IMR-90 (cell line): ENCODE results near the gene KCNT1. TPM values are rescaled to one million over a fixed set of nuclear protein-coding genes. Genes with fewer than 3 reads are reported as not detected.

ENCODE experiments used
- ATAC-seq: fragments of 200-7000 bp; cut with Tn5 transposase; 2 replicates; pipeline ENCODE4 v1.9.1; 2020; ENCODE audit warnings: low read depth, mild to moderate bottlenecking, moderate library complexity
- BruUV-seq: library from RNA; stranded (reverse); fragments of 400-500 nt; replicated peaks from 2 replicates; lab custom pipeline; 2021; lab: Mats Ljungman, UMichigan
- CTCF ChIA-PET: fragments of 300-600 bp; formaldehyde crosslinking; extraction: SDS; loops from one replicate; lab custom pipeline; 2021; ENCODE audit warnings: antibody characterized with exemption; lab: Yijun Ruan, JAX
- POLR2A ChIA-PET: fragments of 300-600 bp; sonication (Branson Sonifier 250); formaldehyde crosslinking; loops from one replicate; lab custom pipeline; 2022; ENCODE audit warnings: antibody characterized with exemption; ENCODE audit not compliant: unreplicated experiment; lab: Charles Lee
- DNase-seq: peaks from one replicate; pipeline ENCODE4 v3.0.0; 2013
- H2AFZ ChIP-seq: replicated peaks from 2 replicates; pipeline ENCODE3; 2013; ENCODE audit warnings: low read length, mild to moderate bottlenecking; ENCODE audit not compliant: poor library complexity
- H2AK5ac ChIP-seq: 2 replicates; pipeline ENCODE4 v1.6.1; 2013; ENCODE audit warnings: low read depth, low read length, inconsistent platforms
- H2AK9ac ChIP-seq: replicated peaks from 2 replicates; pipeline ENCODE3; 2013; ENCODE audit warnings: mild to moderate bottlenecking, low read depth, low read length, moderate library complexity; ENCODE audit not compliant: poor library complexity
- H2BK120ac ChIP-seq: 2 replicates; pipeline ENCODE4 v1.6.1; 2013; ENCODE audit warnings: low read depth, low read length, inconsistent platforms
- H2BK15ac ChIP-seq: 3 replicates; pipeline ENCODE4 v1.6.1; 2013; ENCODE audit warnings: low read depth, low read length, inconsistent platforms
- H2BK20ac ChIP-seq: 2 replicates; pipeline ENCODE4 v1.6.1; 2013; ENCODE audit warnings: low read depth, mild to moderate bottlenecking, inconsistent platforms, low read length, moderate library complexity
- H2BK5ac ChIP-seq: 2 replicates; pipeline ENCODE4 v1.6.1; 2013; ENCODE audit warnings: mild to moderate bottlenecking, low read depth, low read length, inconsistent platforms; ENCODE audit not compliant: poor library complexity, severe bottlenecking
- H3K14ac ChIP-seq: replicated peaks from 2 replicates; pipeline ENCODE4 v1.6.1; 2013; ENCODE audit warnings: low read depth, low read length, inconsistent platforms
- H3K18ac ChIP-seq: 2 replicates; pipeline ENCODE4 v1.6.1; 2013; ENCODE audit warnings: low read depth, low read length, control low read depth
- H3K23ac ChIP-seq: 2 replicates; pipeline ENCODE4 v1.6.1; 2013; ENCODE audit warnings: low read depth, low read length, inconsistent platforms
- H3K27ac ChIP-seq: 2 replicates; pipeline ENCODE4 v1.5.1; 2013; ENCODE audit warnings: mild to moderate bottlenecking, control low read depth, low read length; ENCODE audit not compliant: insufficient read depth
- H3K27me3 ChIP-seq: 2 replicates; pipeline ENCODE4 v1.6.1; 2013; ENCODE audit warnings: low read length; ENCODE audit not compliant: control insufficient read depth, insufficient read depth
- H3K36me3 ChIP-seq: 2 replicates; pipeline ENCODE4 v1.6.1; 2013; ENCODE audit warnings: low read length, mixed read lengths; ENCODE audit not compliant: control insufficient read depth, insufficient read depth
- H3K4ac ChIP-seq: 2 replicates; pipeline ENCODE4 v1.6.1; 2013; ENCODE audit warnings: low read depth, low read length, inconsistent platforms
- H3K4me1 ChIP-seq: 2 replicates; pipeline ENCODE4 v1.6.1; 2013; ENCODE audit warnings: low read length, mixed read lengths; ENCODE audit not compliant: control insufficient read depth, insufficient read depth
- H3K4me2 ChIP-seq: 2 replicates; pipeline ENCODE4 v1.6.1; 2013; ENCODE audit warnings: low read depth, mild to moderate bottlenecking, control low read depth, low read length, moderate library complexity
- H3K4me3 ChIP-seq: 2 replicates; pipeline ENCODE4 v1.5.1; 2013; ENCODE audit warnings: low read depth, mild to moderate bottlenecking, control low read depth, low read length, moderate library complexity; ENCODE audit not compliant: insufficient read depth
- H3K56ac ChIP-seq: 2 replicates; pipeline ENCODE4 v1.6.1; 2013; ENCODE audit warnings: low read length, inconsistent platforms; ENCODE audit not compliant: insufficient read depth; ENCODE audit errors: extremely low read depth
- H3K79me1 ChIP-seq, 2 experiments: 2 replicates each; pipeline ENCODE4 v1.6.1; 2013; ENCODE audit warnings: low read length in 2 of 2, inconsistent platforms in 1 of 2, low read depth in 1 of 2
- H3K9ac ChIP-seq: 2 replicates; pipeline ENCODE4 v1.6.1; 2013; ENCODE audit warnings: low read depth, low read length, control low read depth
- H3K9me1 ChIP-seq: 2 replicates; pipeline ENCODE4 v1.6.1; 2013; ENCODE audit warnings: low read length, inconsistent platforms; ENCODE audit not compliant: insufficient read depth
- H3K9me3 ChIP-seq: 2 replicates; pipeline ENCODE4 v1.6.1; 2013; ENCODE audit warnings: low read length; ENCODE audit not compliant: control insufficient read depth, insufficient read depth
- H4K20me1 ChIP-seq: 2 replicates; pipeline ENCODE4 v1.6.1; 2013; ENCODE audit warnings: low read length, inconsistent platforms; ENCODE audit not compliant: insufficient read depth
- H4K5ac ChIP-seq: 2 replicates; pipeline ENCODE4 v1.6.1; 2013; ENCODE audit warnings: mild to moderate bottlenecking, low read depth, low read length, control low read depth
- H4K8ac ChIP-seq, 2 experiments: 2 replicates each; pipeline ENCODE4 v1.6.1; 2013; ENCODE audit warnings: low read depth in 2 of 2, low read length in 2 of 2, control low read depth in 1 of 2, inconsistent platforms in 1 of 2
- H4K91ac ChIP-seq: 2 replicates; pipeline ENCODE4 v1.6.1; 2013; ENCODE audit warnings: low read depth, low read length, inconsistent platforms; ENCODE audit not compliant: insufficient read depth
- BHLHE40 ChIP-seq: fragments of 150-350 bp; IDR thresholded peaks from 2 replicates; pipeline ENCODE4 v1.6.1; 2016; ENCODE audit warnings: mild to moderate bottlenecking, low read depth, low read length
- CEBPB ChIP-seq: IDR thresholded peaks from 2 replicates; pipeline ENCODE4 v1.6.1; 2012; ENCODE audit warnings: low read depth, low read length, improper control_type of control experiment
- FOS ChIP-seq: fragments of 150-350 bp; IDR thresholded peaks from 2 replicates; pipeline ENCODE4 v1.6.1; 2016; ENCODE audit warnings: low read depth, low read length
- MAZ ChIP-seq: IDR thresholded peaks from 2 replicates; pipeline ENCODE4 v1.6.1; 2012; ENCODE audit warnings: low read depth, mild to moderate bottlenecking, low read length, improper control_type of control experiment, moderate library complexity, borderline replicate concordance
- WGBS, 2 experiments: methylation state at CpG; one replicate each; pipeline versions ENCODE4 v1.1.5 to v1.1.7; 2013; ENCODE audit warnings: missing lambda C conversion rate in 2 of 2; ENCODE audit not compliant: insufficient read length in 1 of 2; ENCODE audit errors: extremely low coverage in 2 of 2; 5-methylcytosine and 5-hydroxymethylcytosine counted together
- dilution Hi-C: fragments of 300-500 bp; cut with HindIII; formaldehyde crosslinking; loops from one replicate; pipeline ENCODE4 v1.14.3; 2018; ENCODE audit warnings: low sequenced_read_pairs; ENCODE audit not compliant: unreplicated experiment
- in situ Hi-C: fragments of 300-500 bp; cut with MboI; formaldehyde crosslinking; loops from 3 replicates; pipeline ENCODE4 v1.14.3; 2019; ENCODE audit warnings: low sequenced_read_pairs, inconsistent platforms, mixed read lengths
- intact Hi-C: fragments of 100-400 bp; cut with micrococcal nuclease; formaldehyde crosslinking; loops from 2 replicates; pipeline ENCODE4 v1.10.0; 2022
- polyA plus RNA-seq, 3 experiments: library from polyadenylated mRNA; depleted of rRNA; stranded (reverse); fragments of >200 nt; gene quantifications; 2 replicates each; pipeline ENCODE4 v1.2.3, GENCODE V29; 2012; ENCODE audit warnings: low replicate concordance in 1 of 3
- total RNA-seq: library from RNA; depleted of rRNA; stranded (reverse); fragments of >200 nt; gene quantifications from 2 replicates; pipeline ENCODE4 v1.2.3, GENCODE V29; 2012
- TF ChIP-seq, protein P1 (sequence below): fragments of 150-350 bp; IDR thresholded peaks from 2 replicates; pipeline ENCODE4 v1.6.1; 2016; ENCODE audit warnings: low read depth, mild to moderate bottlenecking, low read length, moderate library complexity, borderline replicate concordance

Gene KCNT1
- total and polyA plus RNA-seq, 2 of the 4 experiments (the other 2 are of a cell fraction): not detected

DNA sequence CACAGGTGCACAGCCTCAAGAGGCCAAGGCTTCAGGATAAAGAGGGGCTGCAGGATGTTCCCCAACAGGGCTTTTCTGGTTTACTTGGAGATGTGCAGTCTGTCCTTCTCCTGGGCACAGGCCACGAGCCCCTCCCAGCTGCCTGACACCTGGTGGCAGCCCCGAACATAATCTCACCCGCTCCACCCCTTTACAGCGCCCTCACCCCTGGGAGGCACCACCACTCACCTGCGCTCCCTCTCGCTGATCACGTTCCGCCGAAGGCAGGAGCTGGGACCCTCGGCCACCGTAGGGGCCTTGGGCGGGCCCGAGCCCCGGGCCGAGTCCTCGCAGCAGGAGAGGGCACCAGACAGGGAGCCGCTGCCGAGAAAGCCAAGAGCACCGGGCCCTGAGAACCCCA is 3.2 kb upstream of the KCNT1 start:
- no peak overlapping the region for H2BK5ac ChIP-seq
- ChIA-PET CTCF (no interaction called here), POLR2A (no interaction called here)
- H4K8ac ChIP-seq: no peak overlapping the region
- H3K79me1 ChIP-seq: no peaks in the 10 kb centered on the region
- no peak overlapping the region for H2AK5ac ChIP-seq
- no peak overlapping the region for H3K56ac ChIP-seq
- H3K9me1 ChIP-seq: no peaks in the 10 kb centered on the region
- H3K4me1 ChIP-seq: peaks cover 1% of the 10 kb centered on the region; the same call in 1 of the 2 replicates
- no peak overlapping the region for H3K4me3 ChIP-seq
- intact Hi-C loops: no loop called here
- H3K36me3 ChIP-seq: no peaks in the 10 kb centered on the region
- H3K27ac ChIP-seq: no peak overlapping the region
- WGBS, 2 experiments: 80% methylated on average over 1 of the region's 19 CpGs; no CpG with 5 or more reads in 1 of the 2 experiments
- no peak overlapping the region for H2BK20ac ChIP-seq
- no peak overlapping the region for H3K9ac ChIP-seq
- no peak for TF ChIP-seq CEBPB
- TF ChIP-seq, protein P1, sequence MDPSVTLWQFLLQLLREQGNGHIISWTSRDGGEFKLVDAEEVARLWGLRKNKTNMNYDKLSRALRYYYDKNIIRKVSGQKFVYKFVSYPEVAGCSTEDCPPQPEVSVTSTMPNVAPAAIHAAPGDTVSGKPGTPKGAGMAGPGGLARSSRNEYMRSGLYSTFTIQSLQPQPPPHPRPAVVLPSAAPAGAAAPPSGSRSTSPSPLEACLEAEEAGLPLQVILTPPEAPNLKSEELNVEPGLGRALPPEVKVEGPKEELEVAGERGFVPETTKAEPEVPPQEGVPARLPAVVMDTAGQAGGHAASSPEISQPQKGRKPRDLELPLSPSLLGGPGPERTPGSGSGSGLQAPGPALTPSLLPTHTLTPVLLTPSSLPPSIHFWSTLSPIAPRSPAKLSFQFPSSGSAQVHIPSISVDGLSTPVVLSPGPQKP: no peak
- no peak for TF ChIP-seq FOS
- no peak for TF ChIP-seq BHLHE40
- no peak for TF ChIP-seq MAZ
- no peak overlapping the region for H3K4ac ChIP-seq
- H3K4me2 ChIP-seq: no peak overlapping the region
- no peak overlapping the region for H4K5ac ChIP-seq
- no peaks in the 10 kb centered on the region for H4K20me1 ChIP-seq
- no peak overlapping the region for H3K23ac ChIP-seq
- in situ Hi-C loops: no loop called here
- dilution Hi-C loops: no loop called here
- no peak for ATAC-seq
- no peak overlapping the region for H2AK9ac ChIP-seq
- H3K9me3 ChIP-seq: no peaks in the 10 kb centered on the region
- peaks cover 12% of the 10 kb centered on the region; the same call in 1 of the 2 replicates for H3K27me3 ChIP-seq
- H3K18ac ChIP-seq: no peak overlapping the region
- H4K91ac ChIP-seq: no peak overlapping the region
- no peak overlapping the region for H2BK120ac ChIP-seq
- no peak overlapping the region for H2BK15ac ChIP-seq
- H2AFZ ChIP-seq: no peak overlapping the region
- H3K14ac ChIP-seq: no peak overlapping the region
- DNase-seq: no peak
- no TSS peak for BruUV-seq
